Fibroblast of skin of abdomen (primary cell): ENCODE results near the gene TRIM69.

Experiments used
- DNase-seq: peaks from one replicate; pipeline ENCODE4 v3.0.0-alpha.2; 2013

The TRIM69 gene

DNA sequence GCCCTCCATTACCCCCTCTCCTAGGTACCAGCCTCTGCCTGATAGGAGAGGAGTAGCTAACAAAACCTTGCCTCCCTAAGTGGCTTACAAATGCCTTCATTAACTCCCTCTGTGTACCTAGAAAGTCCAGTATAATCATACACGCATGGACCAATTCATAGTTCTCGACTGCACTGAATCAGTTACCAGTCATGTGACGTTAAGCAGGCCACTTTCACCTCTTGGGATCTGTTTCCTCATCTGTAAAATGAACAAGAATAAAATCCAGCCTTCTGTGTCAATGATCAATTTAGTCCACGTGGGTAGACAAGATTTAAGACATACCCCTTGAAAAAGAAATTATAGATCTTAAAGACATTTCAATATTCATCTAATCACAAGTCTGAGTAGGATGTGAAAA, 72.2 kb downstream of the TRIM69 start:
- no peak for DNase-seq

DNA sequence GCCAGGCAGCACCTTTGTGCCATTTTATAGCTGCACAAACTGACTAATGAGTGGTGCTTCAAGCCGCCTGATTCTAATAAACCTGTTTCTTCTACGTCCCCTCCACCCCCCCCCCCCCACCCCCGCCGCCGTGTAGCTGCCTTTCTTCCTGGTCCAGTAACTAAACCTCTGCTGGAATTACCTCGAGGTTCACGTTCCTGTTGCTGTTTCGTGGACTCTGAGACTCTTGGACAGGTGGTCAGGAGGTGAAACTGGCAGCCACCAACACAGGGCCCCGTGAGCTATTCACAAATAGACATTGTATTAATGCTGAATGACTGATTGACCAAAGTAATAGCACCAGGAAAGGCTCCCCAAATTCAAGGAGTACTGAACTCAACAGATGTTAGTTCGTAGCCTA, 73.9 kb downstream of the TRIM69 start:
- no peak for DNase-seq

DNA sequence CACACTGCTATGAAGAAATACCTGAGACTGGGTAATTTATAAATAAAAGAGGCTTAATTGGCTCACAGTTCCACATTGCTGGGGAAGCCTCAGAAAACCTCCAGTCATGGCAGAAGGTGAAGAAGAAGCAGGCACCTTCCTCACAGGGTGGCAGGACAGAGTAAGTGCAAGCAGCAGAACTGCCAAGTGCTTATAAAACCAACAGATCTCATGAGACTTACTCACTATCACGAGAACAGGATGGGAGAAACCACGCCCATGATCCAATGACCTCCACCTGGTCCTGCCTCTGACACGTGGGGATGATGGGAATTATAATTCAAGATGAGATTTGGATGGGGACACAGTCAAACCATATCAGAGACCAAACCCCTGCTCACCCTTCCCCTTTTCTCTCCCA, 75.0 kb downstream of the TRIM69 start:
- no peak for DNase-seq

- DNase-seq, result no peak
These were observed 75.7 kb downstream of the TRIM69 start for GRCh38 chr15:44812029-44812517.

DNA sequence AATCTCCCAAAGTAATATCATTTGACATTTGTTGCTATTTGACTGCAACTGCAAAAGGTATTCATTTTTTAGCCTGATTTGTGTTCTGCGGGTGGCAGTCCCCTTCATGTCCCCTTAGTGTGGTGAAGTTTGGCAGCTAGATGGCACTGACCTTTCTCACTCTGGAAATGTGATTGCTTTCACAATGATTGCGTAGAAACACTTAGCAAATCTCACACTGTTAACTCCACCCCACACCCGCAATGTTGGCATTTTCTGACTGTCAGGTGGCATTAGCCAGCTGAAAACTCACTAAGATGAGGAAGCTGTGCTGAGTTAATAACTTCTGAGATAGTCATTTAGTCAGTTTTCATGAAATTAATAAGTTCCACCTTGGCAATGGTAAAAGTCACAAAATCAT, 76.9 kb downstream of the TRIM69 start:
- DNase-seq, result no peak
